GM12878 (cell line): ENCODE data around the gene CDC42EP3. TPM values are rescaled to one million over a fixed set of nuclear protein-coding genes. Genes with fewer than 3 reads are reported as not detected.

Experiments used
- ATF2 ChIP-seq: IDR thresholded peaks from 2 replicates; pipeline ENCODE4 v1.6.1; 2012; ENCODE audit warnings: low read length, inconsistent platforms
- CEBPB ChIP-seq, 2 experiments: fragments of 150-350 bp in 1 of 2; IDR thresholded peaks; 2 replicates each; pipeline ENCODE4 v1.6.1; 2012 to 2014; ENCODE audit warnings: low read depth in 2 of 2, low read length in 2 of 2, borderline replicate concordance in 1 of 2, inconsistent platforms in 1 of 2
- CHD4 ChIP-seq: fragments of 200-600 bp; sonication (generic); IDR thresholded peaks from 2 replicates; pipeline ENCODE4 v1.6.1; 2016; ENCODE audit warnings: mild to moderate bottlenecking
- ESRRA ChIP-seq: IDR thresholded peaks from 2 replicates; pipeline ENCODE4 v1.6.1; 2012; ENCODE audit warnings: mild to moderate bottlenecking, low read length, improper control_type of control experiment
- IRF4 ChIP-seq: IDR thresholded peaks from 2 replicates; pipeline ENCODE4 v1.6.1; 2011; ENCODE audit warnings: low read depth, low read length
- MTA3 ChIP-seq: IDR thresholded peaks from 2 replicates; pipeline ENCODE4 v1.6.1; 2012; ENCODE audit warnings: low read length, inconsistent platforms, borderline replicate concordance
- MYC ChIP-seq: IDR thresholded peaks from 2 replicates; pipeline ENCODE4 v1.6.1; 2011; ENCODE audit warnings: mild to moderate bottlenecking, low read length, moderate library complexity, inconsistent platforms; ENCODE audit not compliant: insufficient read depth, insufficient replicate concordance, insufficient read length, severe bottlenecking
- NR2F1 ChIP-seq: fragments of 450-650 bp; conservative IDR thresholded peaks from 2 replicates; pipeline ENCODE4 v1.6.1; 2017; ENCODE audit warnings: mild to moderate bottlenecking
- PAX5 ChIP-seq: IDR thresholded peaks from 2 replicates; pipeline ENCODE4 v1.6.1; 2011; ENCODE audit warnings: low read depth, low read length, borderline replicate concordance
- POLR2AphosphoS5 ChIP-seq: IDR thresholded peaks from 2 replicates; pipeline ENCODE4 v1.6.1; 2011; ENCODE audit warnings: mild to moderate bottlenecking, low read length, inconsistent platforms
- RELB ChIP-seq: fragments of 450-650 bp; IDR thresholded peaks from 2 replicates; pipeline ENCODE4 v1.6.1; 2017; ENCODE audit warnings: low read depth, mild to moderate bottlenecking, moderate library complexity
- SMAD1 ChIP-seq: fragments of 450-650 bp; IDR thresholded peaks from 2 replicates; pipeline ENCODE4 v1.6.1; 2018; ENCODE audit warnings: mild to moderate bottlenecking, low read depth; ENCODE audit not compliant: partially characterized antibody
- SUZ12 ChIP-seq: fragments of 200-600 bp; sonication (generic); IDR thresholded peaks from one replicate; pipeline ENCODE4 v1.6.1; 2018; ENCODE audit warnings: antibody characterized with exemption, mild to moderate bottlenecking; ENCODE audit not compliant: unreplicated experiment
- USF2 ChIP-seq: IDR thresholded peaks from 2 replicates; pipeline ENCODE4 v1.6.1; 2011; ENCODE audit warnings: low read depth, low read length, improper control_type of control experiment, borderline replicate concordance
- ZBTB4 ChIP-seq: fragments of 450-650 bp; formaldehyde crosslinking; IDR thresholded peaks from 2 replicates; pipeline ENCODE4 v1.4.0; 2022; ENCODE audit warnings: mild to moderate bottlenecking, moderate library complexity
- ZNF24 ChIP-seq: fragments of 450-650 bp; IDR thresholded peaks from 2 replicates; pipeline ENCODE4 v1.6.1; 2017; ENCODE audit warnings: antibody characterized with exemption, mild to moderate bottlenecking
- ZNF274 ChIP-seq: IDR thresholded peaks from one replicate; pipeline ENCODE4 v1.8.0; 2011; ENCODE audit not compliant: insufficient read length, insufficient read depth
- polyA plus RNA-seq, 11 experiments: library from polyadenylated mRNA; depleted of rRNA in 4 of 11; unstranded in 6 of 11; stranded (reverse) in 5 of 11; fragments of >200 nt; fragmentation: Nextera tagmentation in 4 of 11; fragmentation: Illumina TruSeq in 1 of 11; extraction: Ambion mirVana in 4 of 11; extraction: Trizol in 1 of 11; gene quantifications; 1 replicate in 1 of 11; 2 replicates in 10 of 11; pipeline versions ENCODE4 v1.2.1 to v1.2.3, GENCODE V29; 2011 to 2016; ENCODE audit warnings: inconsistent platforms in 2 of 11, missing spikeins in 2 of 11, low read depth in 1 of 11
- total RNA-seq, 4 experiments: library from RNA; depleted of rRNA in 3 of 4; stranded (reverse); fragments of >200 nt in 3 of 4; fragmentation: Illumina TruSeq in 1 of 4; extraction: Trizol in 1 of 4; gene quantifications; 2 replicates each; pipeline versions ENCODE4 v1.2.1 to v1.2.3, GENCODE V29; 2013 to 2021
- TF ChIP-seq, protein P1 (sequence below): IDR thresholded peaks from 2 replicates; pipeline ENCODE4 v1.6.1; 2012; ENCODE audit warnings: improper control_type of control experiment, low read depth, low read length; ENCODE audit not compliant: insufficient replicate concordance

The CDC42EP3 gene
- total and polyA plus RNA-seq, 10 of the 15 experiments (the other 5 are each of a cell fraction or from before 2014, with no cell fraction given), result 11.8 to 86.9 (median 52.9) TPM

- no peak for TF ChIP-seq MYC
- no peak for TF ChIP-seq NR2F1
- no peak for TF ChIP-seq ZNF274
- TF ChIP-seq CEBPB (IDR thresholded peaks at IDR 0.05; ENCODE audit: borderline replicate concordance in 1 of 2, low read depth in 2 of 2, low read length in 2 of 2), result no peak
- peak; percentile 39; the same call in 1 of the 2 replicates for TF ChIP-seq ZNF24
- no peak for TF ChIP-seq ESRRA
- no peak for TF ChIP-seq SMAD1
- no peak for TF ChIP-seq ZBTB4
- TF ChIP-seq IRF4, result peak; percentile 60; the same call in 1 of the 2 replicates
- peak; percentile 59; the same call in 1 of the 2 replicates for TF ChIP-seq MTA3
- no peak for TF ChIP-seq USF2
- TF ChIP-seq CHD4, result no peak
- TF ChIP-seq POLR2AphosphoS5, result no peak
- TF ChIP-seq RELB, result peak; percentile 83
- TF ChIP-seq SUZ12, result no peak
- TF ChIP-seq PAX5, result no peak
- TF ChIP-seq ATF2, result peak; percentile 65; the same call in 1 of the 2 replicates
- TF ChIP-seq, protein P1, sequence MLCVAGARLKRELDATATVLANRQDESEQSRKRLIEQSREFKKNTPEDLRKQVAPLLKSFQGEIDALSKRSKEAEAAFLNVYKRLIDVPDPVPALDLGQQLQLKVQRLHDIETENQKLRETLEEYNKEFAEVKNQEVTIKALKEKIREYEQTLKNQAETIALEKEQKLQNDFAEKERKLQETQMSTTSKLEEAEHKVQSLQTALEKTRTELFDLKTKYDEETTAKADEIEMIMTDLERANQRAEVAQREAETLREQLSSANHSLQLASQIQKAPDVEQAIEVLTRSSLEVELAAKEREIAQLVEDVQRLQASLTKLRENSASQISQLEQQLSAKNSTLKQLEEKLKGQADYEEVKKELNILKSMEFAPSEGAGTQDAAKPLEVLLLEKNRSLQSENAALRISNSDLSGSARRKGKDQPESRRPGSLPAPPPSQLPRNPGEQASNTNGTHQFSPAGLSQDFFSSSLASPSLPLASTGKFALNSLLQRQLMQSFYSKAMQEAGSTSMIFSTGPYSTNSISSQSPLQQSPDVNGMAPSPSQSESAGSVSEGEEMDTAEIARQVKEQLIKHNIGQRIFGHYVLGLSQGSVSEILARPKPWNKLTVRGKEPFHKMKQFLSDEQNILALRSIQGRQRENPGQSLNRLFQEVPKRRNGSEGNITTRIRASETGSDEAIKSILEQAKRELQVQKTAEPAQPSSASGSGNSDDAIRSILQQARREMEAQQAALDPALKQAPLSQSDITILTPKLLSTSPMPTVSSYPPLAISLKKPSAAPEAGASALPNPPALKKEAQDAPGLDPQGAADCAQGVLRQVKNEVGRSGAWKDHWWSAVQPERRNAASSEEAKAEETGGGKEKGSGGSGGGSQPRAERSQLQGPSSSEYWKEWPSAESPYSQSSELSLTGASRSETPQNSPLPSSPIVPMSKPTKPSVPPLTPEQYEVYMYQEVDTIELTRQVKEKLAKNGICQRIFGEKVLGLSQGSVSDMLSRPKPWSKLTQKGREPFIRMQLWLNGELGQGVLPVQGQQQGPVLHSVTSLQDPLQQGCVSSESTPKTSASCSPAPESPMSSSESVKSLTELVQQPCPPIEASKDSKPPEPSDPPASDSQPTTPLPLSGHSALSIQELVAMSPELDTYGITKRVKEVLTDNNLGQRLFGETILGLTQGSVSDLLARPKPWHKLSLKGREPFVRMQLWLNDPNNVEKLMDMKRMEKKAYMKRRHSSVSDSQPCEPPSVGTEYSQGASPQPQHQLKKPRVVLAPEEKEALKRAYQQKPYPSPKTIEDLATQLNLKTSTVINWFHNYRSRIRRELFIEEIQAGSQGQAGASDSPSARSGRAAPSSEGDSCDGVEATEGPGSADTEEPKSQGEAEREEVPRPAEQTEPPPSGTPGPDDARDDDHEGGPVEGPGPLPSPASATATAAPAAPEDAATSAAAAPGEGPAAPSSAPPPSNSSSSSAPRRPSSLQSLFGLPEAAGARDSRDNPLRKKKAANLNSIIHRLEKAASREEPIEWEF, result peak; percentile 27
These were observed 70.7 kb downstream of the CDC42EP3 start (continued) for GRCh38 chr2:37600735-37601134.
